H7 (cell line): ENCODE measurements around the gene EEFSEC. TPM values are rescaled to one million over a fixed set of nuclear protein-coding genes. Genes with fewer than 3 reads are reported as not detected.

Experiments
- DNase-seq: peaks from one replicate; pipeline ENCODE4 v3.0.0; 2012
- H3K27me3 ChIP-seq: 2 replicates; pipeline ENCODE4 v1.6.0; 2011; ENCODE audit warnings: mild to moderate bottlenecking, low read length; ENCODE audit not compliant: control insufficient read depth, insufficient read depth
- H3K36me3 ChIP-seq: replicated peaks from 2 replicates; pipeline ENCODE4 v1.5.1; 2011; ENCODE audit warnings: low read length; ENCODE audit not compliant: control insufficient read depth, insufficient read depth
- H3K4me3 ChIP-seq: 2 replicates; pipeline ENCODE4 v1.5.1; 2011; ENCODE audit warnings: low read depth, mild to moderate bottlenecking, control low read depth, low read length, moderate library complexity; ENCODE audit not compliant: insufficient read depth
- total RNA-seq: library from RNA; depleted of rRNA; stranded (reverse); fragments of >200 nt; shearing (Covaris generic); gene quantifications from 2 replicates; pipeline ENCODE4 v1.2.3, GENCODE V29; 2014

The EEFSEC gene
- total RNA-seq, 1 experiment from 2014 or later, result 7.4 TPM

DNA sequence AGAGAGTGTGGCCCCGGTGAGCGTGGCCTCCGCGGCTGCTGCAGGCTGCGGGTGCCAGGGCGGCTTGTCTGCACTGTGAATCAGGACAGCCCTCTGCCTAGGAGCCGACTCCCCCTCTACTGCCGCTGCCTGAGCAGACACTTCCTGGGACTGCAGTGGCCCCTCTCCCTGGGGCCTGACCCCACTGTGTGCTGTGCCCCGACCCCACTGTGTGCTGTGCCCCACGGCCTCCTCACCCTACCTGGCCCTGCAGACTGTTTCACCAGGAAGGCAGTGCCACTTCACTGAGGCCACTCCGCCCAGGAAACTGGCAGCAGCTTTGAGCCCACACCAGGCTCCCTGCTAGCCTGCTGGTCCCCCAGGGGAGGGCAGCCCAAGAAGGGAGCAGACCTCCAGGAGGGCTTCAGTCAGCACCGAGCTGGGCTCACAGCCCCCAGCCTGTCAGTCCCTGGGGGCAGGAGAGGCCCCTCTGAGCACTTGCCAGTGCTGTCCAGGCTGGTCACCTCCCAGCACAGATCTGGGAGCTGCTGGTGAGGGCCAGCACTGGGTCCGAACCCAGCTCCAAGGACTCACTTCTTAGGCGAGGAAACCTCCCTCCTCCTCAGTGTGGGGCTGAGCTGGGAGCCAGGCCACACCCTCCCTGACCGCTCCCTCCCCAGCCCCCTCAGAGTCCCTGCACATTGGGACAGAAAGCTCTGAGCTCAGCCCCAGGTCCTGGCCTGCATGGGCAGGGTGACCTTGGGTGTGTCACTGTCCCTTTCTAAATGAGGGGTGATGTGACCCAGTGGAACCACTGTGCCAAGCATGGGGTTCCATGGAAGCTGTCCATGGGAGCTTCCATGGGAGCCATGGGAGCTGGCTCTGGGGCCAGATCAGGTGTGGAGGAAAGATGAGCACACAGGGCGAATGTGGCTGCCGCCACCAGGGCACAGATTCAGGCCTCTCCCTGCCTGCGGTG is 256.6 kb downstream of the EEFSEC start:
- DNase-seq, result no peak
- Histone ChIP-seq H3K4me3 (no peak overlapping the region), H3K36me3 (no peaks in the 10 kb centered on the region), H3K27me3 (no peaks in the 10 kb centered on the region)

DNA sequence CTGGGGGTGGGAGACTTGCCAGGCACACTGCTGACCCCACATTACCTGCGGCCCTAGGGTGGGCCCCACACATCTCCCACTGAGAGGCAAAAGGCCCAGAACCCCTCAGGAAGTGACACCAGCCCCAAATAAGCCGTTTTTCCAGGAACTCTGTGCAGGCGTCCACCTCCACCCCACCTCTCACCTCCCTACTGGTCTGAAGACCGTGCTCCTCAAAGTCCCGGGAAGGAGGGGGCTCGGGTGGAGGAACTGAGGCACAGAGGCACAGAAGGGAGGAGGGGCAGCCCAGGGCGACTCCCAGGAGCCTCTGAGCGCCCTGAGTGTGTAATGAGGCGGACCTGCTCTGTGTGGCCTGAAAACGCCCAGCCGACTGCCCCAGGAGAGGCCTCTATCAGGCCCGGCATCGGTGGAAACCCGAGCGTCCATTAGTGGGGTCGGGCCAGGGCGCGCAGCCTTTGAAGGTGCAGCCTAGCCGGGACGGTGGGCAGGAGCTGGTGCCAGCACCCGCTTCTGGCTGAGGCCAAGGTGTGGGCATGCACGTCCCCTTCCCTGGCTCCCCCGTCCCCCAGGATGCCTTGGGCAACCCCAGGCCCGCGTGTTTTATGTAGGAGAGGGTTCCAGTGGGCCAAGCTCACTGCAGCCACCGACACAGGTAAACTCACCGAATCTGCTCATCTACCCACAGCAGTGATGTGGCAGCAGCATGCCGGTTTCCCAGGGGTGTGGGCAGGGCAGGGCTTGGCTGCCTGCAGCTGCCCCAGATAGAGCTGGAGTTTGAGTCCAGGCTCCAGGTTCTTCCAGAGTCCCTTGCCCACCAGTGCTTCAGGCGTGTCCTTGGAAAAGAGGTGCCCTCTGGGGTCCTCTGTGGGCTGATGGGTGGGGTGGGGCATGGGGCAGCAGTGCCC is 257.6 kb downstream of the EEFSEC start:
- Histone ChIP-seq H3K4me3 (no peak overlapping the region), H3K36me3 (no peaks in the 10 kb centered on the region), H3K27me3 (no peaks in the 10 kb centered on the region)
- no peak for DNase-seq

DNA sequence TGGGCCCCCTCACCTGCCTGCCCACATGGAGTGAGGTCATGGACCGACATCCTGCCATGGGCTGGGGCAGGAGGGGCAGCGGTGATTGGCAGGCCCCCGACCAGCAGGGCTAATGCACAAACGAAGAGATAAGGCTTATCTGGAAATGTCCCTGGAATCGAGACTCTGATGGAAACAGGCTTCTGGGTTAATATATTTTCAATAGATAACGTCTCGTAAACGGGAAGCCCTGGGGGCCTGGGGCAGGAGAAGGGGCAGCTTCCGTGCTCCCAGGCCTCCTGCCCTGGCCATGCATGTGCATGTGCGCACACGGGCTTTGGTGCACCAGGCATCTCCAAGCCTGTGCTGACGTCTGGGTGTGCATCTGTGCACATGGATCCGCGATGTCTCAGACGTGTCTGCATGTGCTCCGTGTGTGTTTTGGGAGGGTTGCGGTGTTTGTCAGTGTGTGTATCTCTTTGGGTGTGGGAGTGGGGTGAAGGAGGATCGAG is 258.3 kb downstream of the EEFSEC start:
- H3K27me3 ChIP-seq, result no peaks in the 10 kb centered on the region

DNA sequence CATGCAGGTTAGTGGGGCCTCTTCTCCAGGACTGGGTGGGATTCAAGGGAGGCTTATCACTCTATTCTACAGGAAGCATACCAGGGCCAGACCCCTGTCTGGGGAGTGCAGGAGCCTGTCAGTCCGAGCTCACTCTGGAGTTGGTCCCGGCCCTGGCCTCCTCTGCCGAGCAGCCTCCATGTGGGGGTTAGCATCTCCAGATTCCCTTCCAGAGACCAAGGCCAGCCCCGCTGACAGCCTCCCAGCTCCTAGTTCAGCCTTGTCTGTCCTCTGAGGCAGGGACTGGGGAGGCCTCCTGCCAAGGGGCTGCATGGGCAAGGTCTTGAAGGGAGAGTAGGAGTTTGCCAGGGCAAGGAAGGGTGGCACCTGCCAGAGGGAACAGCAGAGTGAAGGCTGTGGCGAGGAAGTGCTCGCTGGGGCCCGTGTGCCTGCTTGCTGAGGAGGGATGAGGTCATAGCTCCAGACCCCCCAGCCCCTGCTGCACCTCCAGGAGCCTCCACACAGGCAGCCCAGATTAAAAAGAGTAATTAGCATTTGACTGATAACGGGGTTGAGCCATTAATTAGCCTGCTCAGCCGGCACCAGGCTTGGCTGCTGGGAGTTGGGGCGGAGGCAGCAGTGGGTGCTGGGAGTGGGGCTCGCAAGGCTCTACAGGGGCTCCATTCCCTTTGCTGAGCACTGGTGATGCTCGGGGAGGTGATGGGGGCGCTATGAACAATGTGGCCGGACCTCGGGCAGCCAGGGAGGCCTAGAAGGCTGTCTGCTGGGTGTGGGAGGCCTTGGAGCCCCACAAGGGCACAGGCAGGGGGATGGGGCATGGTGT is 259.1 kb downstream of the EEFSEC start:
- no peaks in the 10 kb centered on the region for H3K27me3 ChIP-seq
- H3K36me3 ChIP-seq, result no peaks in the 10 kb centered on the region
- DNase-seq, result peak; percentile 83
- no peak overlapping the region for H3K4me3 ChIP-seq

More for the DNA sequence above, 258.3 kb downstream of the EEFSEC start:
- no peak overlapping the region for H3K4me3 ChIP-seq
- DNase-seq, result no peak
- H3K36me3 ChIP-seq, result no peaks in the 10 kb centered on the region

DNA sequence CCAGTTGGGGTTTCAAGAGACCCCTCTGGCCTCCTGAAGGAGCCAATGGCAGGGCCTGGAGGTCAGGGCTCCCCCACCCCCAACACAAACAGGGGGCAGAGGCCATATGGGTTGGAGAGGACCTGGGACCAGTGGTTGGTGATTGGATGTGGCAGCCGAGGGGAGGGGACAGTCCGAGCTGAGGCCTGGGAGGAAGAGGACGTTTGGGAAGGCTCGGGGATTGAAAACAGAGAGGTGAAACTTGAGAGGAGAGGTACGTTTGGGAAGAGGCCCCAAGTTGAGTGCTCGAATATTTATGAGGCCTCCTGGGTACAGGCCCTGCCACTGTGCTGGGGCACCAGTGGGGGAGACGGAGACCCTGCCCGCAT is 259.7 kb downstream of the EEFSEC start:
- no peaks in the 10 kb centered on the region for H3K36me3 ChIP-seq
- no peak overlapping the region for H3K4me3 ChIP-seq
- DNase-seq, result peak; percentile 90
- H3K27me3 ChIP-seq, result no peaks in the 10 kb centered on the region

DNA sequence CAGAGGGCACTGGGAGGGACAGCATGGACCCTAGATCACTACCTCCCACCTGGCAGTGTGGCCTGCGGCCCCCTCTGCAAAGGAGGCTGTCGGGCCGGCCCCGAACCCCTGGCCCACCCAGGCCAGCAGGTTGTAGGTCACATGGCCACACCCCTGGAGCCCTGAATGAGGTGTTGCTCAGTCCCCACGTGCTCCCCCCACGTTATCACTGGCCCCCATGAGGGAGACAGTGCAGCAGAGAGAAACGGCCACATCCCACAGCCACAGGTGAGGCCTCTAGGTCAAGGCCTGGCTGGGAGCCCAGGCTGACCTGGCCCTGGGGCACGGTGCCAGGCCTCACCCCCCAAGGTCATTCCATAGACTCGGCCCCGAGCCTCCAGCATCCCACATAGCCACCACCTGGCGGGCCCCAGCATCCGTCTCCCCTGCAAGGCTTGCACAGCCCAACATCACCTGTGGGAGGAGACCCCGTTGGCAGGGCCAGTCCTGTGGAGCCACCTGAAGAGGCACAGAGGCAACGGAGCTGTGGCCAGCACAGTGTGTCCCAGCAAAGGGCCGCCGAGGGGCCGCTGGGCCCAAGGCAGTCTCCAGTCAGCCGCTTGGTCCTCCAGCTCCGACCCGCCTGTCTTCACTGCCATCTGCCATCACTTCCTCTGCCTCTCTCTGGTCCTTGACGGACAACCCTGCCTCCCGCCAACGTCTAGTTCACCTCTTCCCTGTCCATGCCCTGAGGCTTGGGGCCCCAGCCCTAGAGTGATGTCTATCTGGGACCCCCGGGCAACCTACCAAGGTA is 260.3 kb downstream of the EEFSEC start:
- Histone ChIP-seq H3K4me3 (no peak overlapping the region), H3K36me3 (no peaks in the 10 kb centered on the region), H3K27me3 (no peaks in the 10 kb centered on the region)
- DNase-seq, result no peak

DNA sequence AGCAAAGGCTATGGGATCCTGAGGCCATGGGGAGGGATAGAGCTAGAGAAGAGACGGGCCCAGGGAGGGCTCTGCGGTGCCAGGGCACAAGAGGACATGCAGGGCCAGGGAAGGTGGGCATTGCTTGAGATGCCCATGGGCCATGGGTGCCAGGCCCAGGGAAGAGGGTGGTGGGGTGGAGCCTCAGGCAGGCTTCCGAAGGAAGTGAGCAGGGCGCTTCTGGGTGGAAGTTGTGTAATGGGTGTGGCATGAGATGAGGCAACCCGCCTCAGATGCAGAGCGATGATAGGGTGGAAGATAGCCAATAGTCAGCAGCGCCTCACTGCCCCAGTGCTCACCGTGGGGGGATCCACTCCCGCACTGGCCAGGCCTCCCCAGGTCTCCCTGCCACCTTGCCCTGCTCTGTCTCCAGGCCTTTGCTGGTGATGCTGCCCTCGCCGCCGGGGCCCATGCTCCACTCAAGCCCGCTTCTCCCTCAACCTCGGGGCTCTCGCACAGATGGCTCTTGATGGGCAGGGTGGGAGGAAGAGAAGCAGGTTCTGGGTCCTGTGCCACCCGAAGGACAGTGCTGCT is 262.0 kb downstream of the EEFSEC start:
- no peak for DNase-seq
- no peak overlapping the region for H3K4me3 ChIP-seq
- no peaks in the 10 kb centered on the region for H3K36me3 ChIP-seq
- H3K27me3 ChIP-seq, result no peaks in the 10 kb centered on the region

DNA sequence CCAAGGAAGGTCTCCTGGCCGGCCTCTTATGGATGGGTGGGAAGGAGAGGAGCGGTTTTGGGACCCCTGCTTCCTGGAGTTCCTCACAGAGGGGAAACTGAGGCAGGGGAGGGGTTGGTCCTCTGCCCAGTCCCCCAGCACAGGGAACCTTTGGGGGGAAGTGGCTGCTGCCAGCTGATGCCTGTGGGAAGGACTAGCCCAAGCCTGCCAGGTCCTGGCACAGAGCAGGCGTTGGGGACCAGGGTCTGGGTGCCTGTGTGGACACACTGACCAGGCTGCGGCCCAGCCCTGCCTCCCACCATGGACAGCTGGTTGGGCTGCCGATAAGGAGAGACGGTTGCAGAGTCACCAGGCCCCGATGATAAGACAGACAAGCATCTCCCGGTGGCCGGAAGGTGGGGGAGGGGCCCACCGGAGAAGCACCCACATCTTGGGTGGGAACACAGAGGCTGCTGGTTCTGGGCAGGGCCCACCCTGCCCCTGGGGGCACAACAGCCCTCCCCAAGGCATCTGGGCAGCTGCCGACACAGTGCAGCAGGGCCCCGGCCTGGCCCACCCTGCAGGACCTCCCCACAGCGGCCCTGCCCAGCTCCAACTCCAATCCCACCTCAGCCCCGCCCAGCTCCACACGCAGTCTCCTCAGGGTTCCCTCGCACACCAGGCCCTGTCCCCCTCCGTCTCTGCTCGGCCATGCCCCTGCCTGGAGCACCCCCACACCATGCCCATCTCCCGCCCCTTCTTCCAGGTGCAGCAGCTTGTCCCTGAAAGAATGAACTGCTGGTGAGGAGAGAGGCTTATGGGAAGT is 262.7 kb downstream of the EEFSEC start:
- H3K27me3 ChIP-seq, result no peaks in the 10 kb centered on the region
- no peaks in the 10 kb centered on the region for H3K36me3 ChIP-seq
- DNase-seq, result no peak
- H3K4me3 ChIP-seq, result no peak overlapping the region

DNA sequence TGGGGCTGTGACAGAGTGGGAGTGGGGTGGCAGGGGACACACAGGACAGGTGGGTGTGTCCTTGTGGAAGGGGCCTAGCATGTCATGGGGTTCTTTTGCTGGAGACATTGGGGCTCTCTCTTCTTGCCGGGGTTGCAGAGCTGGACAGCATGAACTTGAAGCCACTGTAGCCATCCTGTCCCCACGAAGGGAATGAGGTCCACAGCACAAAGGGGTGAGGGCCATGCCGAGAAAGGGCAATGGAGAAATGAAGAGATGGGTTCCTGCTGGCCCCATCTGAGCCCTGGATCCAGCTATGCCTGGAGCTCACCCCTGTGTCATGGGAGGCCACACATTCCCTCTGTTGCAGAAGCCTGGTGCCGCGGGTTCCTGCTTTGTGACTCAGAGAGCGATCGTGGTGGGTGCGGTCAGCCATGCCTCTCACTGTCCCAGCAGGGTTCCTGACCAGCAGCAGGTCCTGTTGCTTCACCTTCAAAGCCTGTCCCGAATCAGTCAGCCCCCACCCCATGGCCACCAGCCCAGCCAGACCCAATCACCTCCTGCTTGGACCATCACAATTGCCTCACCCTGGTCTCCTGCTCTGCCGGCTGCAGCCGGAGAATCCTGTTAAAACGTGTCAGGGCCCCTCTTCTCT is 263.4 kb downstream of the EEFSEC start:
- Histone ChIP-seq H3K4me3 (no peak overlapping the region), H3K36me3 (no peaks in the 10 kb centered on the region), H3K27me3 (no peaks in the 10 kb centered on the region)
- DNase-seq, result no peak

DNA sequence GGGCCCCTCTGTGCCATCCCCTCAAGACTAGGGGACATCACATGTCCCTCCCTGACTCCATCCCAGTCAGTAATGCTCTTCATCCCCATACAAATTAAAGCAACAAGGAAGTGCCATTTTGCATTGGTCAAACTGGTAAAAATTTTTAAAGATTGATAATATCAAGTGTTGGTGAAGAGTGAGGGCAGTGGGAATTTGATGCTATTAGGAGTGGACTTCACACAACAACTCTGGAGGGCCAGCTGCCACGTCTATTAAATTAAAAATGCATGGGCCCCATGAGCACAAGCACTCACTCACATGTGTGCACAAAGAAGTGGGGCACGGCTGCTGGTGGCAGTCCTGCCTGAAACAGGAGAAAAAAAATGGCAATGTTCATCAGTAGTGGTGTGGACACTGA is 265.6 kb downstream of the EEFSEC start:
- H3K36me3 ChIP-seq, result no peaks in the 10 kb centered on the region
- H3K27me3 ChIP-seq, result no peaks in the 10 kb centered on the region
- no peak overlapping the region for H3K4me3 ChIP-seq
- DNase-seq, result no peak

DNA sequence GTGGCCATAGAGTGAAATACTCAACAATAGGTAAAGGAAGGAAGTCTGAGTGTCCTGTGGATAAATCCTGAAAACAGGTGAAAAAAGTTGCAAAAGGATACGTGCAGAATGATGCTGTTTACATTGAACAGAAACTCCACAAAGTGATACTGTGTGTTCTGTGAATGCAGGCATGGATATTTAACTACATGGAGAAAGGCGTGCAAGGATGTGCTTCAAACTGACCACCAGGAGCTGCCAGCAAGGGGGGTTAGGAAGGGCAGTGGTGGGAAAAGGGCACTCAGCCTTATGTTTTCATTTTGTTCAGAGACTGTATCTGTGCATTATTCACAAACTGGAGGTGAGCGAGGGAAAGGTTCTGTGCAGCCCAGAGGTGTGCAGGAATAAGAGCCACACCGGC is 266.0 kb downstream of the EEFSEC start:
- H3K36me3 ChIP-seq, result no peaks in the 10 kb centered on the region
- DNase-seq, result no peak
- no peaks in the 10 kb centered on the region for H3K27me3 ChIP-seq

DNA sequence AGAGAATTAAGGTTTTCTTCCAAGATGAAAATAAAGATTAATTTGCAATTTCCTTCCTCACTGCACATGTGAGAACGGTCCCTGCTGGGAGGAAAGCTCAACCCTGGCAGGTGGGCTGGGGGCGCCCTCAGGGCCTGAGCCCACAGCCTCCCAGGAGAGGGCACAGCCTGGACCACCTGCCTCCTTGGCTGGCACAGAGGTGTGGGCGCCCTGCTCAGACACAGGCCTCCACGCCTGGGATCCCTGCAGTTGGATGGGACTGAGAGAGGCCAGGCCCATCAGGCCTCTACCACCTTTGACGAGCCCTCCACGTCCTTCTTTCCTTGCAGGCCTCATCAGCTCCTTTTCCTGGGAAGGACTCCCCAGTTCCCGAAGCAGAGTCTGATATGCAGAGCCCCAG is 267.0 kb downstream of the EEFSEC start:
- no peaks in the 10 kb centered on the region for H3K36me3 ChIP-seq
- no peak for DNase-seq
- no peak overlapping the region for H3K4me3 ChIP-seq
- no peaks in the 10 kb centered on the region for H3K27me3 ChIP-seq

More for the DNA sequence above, 266.0 kb downstream of the EEFSEC start:
- H3K4me3 ChIP-seq, result no peak overlapping the region
